Measurements from ENCODE around the gene RAD51B.
"Not testable (repeated sequence)": the region's sequence is repeated elsewhere in the genome, so short reads cannot be mapped to it uniquely, and the experiment has no call there.

RAD51B gene

DNA sequence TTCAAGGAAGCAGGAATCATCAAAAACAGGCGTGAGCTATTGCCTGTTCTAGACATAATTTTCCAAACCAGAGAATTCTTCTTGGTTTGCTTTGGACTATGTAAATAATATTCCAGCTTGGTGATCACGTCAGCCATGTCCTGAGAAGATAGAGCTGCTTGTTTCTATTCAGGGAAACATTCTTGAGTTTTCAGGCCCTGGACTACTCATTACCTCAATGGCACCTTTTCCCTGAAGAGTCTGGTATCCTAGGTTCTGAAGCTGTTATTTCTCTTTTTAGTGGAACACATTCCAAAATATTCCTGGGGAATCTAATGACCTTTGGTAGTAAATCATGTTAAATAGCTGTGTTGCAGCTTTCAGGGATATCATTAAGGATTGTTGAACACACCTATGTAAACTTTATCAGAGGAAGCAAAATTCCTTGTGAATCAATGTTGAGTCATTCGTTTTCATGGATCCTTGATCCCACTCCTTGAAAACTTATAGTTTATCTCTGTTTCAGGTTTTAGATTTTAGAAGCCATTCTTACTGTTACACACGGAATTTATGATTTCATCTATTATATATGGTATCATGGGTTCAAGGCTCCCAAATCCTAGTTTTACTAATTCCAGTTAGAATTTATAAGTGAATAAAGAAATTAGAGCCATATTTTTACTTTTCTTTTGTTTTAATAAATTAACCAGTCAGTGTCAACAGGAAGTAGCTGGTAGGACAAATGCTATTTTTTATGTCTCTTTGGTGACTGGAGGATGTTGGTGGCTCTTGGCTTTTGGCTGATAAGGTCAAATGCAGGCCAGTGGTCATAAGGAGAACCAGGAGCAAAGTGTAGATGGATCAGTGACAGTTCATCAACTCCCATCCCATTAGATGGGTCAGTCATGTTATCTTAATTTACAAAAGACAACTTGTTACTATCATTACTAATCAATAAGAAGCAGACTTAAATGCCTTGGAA lies 593.2 kb downstream of the RAD51B start:
- DNase-seq (ENCODE audit: low read depth), result no peak

DNA sequence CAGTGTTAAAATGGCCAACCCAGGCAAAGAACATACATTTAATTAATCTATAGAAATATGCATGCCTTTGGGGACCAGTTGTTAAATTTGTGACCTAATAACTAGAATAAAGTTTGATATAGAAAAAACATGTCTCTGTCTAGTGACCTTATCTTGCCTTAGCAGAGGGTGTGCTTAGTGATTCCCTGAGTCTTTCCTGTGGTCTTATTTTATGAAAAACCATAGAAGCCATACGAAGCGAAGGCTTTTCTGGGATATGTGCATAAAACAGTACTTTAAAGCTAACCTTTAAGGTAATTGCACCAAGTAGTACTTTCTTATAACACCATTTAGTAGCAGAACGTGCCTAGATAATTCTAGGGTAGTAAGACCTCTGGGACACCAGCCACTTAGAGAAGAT lies 593.9 kb downstream of the RAD51B start:
- no peak for DNase-seq (ENCODE audit: low read depth)

DNA sequence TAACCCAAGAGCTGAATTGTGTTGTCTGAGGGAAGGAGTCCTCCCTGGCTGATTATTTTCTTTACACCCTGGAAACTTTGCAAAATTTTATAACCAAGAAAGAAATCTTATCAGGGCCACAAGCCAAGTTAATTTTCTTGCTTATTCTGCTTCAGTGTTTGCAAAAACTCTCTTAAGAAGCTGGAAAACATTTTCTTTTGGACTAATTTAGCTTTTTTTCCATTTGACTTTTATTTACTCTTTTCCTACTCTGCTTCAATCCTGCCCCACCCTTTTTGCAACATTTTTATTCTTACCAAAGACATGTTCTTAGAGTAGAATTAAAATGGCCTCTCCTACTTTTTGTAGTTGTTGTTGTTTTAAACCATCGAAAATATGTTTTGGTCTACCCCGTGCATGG lies 594.5 kb downstream of the RAD51B start:
- DNase-seq (ENCODE audit: low read depth), result no peak

DNA sequence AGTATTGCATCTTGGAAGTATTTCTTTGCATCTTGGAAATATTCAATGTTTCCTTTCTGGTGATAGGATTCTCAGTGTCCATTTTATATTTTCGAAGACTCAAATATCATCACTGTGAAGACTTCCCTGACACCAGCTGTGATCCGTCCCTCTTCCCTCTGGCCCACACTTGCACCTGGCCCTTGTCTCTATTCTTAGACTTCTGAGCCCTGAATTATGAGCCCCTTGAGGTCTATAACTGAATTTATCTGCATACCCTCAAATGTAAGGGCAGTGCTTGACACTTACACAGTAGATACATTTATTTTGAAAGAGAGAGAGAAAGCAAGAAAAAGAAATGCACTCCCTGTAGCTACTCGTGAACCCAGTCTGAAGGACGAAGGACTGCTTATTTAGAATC lies 596.6 kb downstream of the RAD51B start:
- no peak for DNase-seq (ENCODE audit: low read depth)

DNA sequence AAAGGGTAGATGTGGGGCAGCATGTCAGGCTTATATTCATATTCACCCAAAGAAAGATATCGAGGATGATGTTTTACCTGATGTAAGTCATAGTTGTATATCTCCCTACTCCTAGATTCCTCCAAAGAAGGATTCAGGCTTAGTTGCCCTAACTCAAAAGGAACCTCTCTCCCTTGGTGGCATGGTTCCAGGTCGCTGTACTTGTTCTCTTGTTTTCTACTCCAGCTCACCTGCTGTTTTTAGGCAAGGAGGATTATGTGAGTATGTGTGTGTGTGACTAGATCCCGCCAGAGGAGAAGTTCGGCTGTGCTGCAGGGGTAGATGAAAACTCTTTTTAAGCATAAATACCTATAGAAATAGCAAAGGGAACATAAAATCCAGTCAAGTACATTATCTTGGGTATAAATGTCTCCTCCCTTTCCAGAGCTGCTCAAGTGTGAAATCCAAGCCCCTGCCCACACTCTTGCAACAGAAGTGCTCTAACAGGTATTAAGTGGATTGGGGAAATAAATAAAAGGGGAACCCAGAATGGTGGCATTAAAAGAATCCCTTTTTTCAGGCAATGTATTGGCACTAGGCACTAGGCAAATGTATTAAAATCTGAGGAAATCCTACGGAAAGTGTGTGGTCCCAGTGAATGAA lies 597.6 kb downstream of the RAD51B start:
- DNase-seq (ENCODE audit: low read depth), result no peak

DNA sequence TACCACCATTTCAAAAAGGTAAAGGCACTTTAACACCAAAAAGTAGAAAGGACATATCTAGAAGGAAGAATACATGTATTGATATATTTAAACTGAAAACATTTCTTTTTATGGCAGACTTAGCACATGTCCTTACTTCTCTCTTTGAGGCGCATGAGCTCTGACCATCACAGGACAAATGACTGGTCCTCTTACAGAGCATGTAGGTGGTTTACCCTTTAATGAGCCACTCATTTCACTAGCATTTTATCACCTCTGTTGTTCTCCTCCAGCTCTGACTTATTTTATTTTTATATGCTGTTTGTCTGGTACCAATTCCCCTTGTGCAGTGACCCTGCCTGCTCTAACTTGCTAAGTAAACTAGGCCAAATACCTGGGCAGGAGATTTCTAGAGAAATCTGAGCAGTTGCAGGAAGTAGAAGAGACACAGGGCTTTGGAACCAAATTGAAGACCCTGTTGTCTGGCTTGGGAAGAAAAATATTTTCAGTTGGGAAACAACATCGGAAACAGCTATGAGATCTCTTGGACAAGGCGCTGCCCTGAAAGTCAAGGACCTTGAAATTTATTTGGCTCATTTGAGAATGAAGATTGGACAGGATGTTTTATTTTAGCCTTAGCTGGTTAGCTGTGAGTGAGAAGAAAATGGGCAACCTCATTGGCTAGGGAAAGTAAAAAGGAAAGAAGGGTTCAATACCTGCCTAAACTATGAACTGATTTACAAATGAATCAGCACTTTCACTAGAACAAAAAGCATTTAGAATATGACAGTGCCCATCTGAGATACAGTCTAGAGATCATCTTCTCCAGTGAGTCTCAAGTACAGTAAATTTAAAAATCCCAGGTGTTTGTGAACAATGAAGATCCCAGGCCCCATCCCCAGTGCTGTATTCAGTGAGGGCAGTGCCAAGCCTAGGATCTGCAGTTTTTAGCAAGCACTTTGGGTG lies 598.9 kb downstream of the RAD51B start:
- no peak for DNase-seq (ENCODE audit: low read depth)

DNA sequence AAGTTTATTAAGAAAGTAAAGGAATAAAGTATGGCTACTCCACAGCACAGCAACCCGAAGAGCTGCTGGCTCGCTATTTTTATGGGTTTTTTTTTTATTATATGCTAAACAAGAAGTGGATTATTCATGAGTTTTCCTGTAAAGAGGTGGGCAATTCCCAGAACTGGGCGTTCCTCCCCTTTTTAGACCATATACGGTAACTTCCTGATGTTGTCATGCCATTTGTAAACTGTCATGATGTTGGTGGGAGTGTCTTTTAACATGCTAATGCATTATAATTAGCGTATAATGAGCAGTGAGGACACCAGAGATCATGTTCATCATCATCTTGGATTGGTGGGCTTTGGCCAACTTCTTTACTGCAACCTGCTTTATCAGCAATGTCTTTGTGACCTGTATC lies 600.8 kb downstream of the RAD51B start:
- DNase-seq (ENCODE audit: low read depth), result no peak

DNA sequence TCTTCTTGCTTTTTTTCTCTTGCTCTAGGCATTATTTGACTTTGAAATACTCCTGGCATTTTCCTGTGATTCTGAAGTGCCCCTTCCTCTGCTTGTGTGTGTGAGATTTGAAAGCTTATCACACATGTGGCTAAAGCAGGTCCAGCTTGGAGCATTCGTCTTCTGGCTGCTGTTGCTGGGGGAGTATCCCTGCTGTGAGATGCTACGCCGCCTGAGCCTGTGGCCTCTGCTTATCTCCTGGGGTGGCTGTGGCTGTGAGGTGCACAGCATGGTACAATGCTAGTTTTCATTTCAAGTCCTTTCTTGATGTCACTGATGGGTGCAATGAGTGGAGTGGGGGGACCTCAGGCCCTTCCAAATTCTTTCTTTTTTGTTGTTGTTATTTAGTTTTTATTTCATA lies 601.5 kb downstream of the RAD51B start:
- no peak for DNase-seq (ENCODE audit: low read depth)

DNA sequence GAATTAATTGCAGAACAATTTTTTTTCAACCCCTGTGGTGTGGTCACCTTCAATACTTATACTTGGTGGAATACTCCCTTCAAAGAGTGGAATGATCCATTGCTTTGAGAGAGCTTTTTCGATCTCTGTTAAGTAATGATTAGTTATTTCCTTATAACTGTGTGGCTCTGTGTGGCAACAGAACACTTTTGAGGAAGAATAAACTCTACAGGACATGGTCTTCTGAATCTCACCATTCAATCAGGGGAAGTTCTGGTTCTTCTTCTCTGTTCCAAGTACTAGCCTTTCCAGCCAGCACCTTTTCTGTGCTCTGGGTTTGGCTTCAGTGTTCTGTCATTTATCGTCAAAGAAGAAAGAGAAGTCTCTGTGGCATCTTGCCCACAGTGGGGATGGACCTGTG lies 604.1 kb downstream of the RAD51B start:
- no peak for DNase-seq (ENCODE audit: low read depth)

DNA sequence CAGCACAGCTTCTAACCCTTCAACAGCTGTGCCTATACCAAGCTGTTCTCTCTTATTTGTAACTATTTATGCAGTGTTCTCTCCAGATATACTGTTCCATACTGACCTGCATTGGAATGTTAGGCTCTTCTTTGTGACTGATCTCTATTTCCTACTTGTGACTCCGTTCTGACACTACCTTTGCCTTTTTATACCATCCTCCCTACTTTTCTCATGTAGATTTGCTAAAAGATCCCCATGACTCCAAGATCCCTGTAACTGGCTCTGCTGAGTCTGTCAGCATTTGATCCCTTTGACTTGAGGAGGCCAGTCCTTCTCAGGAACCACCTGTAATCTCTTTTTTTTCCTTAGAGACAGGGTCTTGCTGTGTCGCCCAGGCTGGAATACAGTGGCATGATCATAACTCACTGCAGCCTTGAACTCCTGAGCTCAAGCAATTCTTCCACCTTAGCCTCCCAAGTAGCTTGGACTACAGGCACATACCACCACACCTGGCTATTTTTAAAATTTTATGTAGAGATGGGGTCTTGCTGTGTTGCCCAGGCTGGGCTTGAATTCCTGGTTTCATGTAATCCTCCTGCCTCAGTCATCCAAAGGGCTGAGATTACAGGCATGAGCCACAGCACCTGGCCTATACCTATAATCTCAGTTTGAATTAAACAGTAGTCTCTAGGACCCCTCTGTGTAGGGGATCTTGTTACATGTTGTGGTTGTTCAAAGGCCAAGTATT lies 605.0 kb downstream of the RAD51B start:
- DNase-seq (ENCODE audit: low read depth), result no peak

DNA sequence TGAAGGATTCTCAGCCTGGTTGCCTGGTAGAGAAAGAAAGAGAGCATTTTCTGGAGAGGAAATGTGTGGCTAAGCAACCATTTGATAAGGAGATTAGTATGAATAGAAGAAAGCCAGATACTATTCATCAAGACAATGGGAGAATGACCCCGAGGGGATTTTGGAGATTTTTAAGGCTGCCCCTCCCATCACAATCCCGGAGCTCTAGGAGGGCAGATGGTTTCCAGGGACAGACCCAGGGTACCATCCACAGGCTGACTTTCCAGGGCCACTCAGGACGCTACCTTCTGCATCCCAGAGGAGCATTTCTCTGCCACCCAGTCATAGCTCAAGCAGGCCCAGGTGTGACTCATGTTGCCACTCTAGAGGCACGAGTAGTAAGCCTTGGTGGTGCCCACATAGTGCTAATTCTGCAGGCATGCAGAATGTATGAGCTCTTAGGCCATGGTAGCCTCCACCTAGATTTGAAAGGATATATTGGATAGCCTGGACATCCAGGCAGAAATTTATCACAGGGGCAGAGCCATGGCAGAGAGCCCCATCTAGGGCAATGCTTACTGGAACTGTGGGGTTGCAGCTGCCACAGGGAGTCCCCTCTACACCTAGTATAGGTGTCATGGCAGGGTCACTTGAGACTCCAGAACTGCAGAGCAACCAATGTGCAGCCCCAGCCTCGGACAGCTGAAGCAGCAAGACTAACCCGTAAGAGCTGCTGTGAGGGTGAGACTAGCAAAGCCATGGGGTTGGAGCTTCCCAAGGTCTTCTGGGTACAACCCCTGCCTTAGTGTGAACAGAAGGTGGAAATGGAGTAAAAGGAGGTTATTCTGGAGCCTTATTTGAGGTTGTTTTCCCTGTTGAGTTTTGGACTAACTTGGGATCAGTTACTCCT lies 607.3 kb downstream of the RAD51B start:
- no peak for DNase-seq (ENCODE audit: low read depth)

DNA sequence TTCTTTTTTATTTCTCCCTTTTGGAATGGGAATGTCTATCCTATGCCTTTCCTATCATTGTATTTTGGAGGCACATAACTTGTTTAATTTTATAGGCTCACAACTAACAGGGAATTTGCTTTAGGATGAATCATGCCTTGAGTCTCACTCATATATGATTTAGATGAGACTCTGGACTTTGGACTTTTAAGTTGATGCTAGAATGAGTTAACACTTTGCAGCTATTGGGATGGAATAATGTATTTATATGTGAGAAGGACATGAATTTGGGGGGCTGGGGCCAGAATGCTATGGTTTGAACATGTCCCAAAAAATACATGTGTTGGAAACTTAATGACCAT lies 607.9 kb downstream of the RAD51B start:
- no peak for DNase-seq (ENCODE audit: low read depth)

DNA sequence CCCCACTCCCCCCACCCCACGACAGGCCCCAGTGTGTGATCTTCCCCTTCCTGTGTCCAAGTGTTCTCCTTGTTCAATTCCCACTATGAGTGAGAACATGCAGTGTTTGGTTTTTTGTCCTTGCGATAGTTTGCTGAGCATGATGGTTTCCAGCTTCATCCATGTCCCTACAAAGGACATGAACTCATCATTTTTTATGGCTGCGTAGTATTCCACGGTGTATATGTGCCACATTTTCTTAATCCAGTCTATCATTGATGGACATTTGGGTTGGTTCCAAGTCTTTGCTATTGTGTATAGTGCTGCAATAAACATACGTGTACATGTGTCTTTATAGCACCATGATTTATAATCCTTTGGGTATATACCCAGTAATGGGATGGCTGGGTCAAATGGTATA lies 609.3 kb downstream of the RAD51B start:
- not testable (repeated sequence) for DNase-seq (ENCODE audit: low read depth)

DNA sequence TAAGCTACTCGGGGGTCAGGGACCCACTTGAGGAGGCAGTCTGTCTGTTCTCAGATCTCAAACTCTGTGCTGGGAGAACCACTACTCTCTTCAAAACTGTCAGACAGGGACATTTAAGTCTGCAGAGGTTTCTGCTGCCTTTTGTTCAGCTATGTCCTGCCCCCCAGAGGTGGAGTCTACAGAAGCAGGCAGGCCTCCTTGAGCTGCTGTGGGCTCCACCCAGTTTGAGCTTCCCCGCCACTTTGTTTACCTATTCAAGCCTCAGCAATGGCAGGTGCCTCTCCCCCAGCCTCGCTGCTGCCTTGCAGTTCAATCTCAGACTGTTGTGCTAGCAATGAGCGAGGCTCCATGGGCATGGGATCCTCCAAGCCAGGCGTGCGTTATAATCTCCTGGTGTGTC lies 614.6 kb downstream of the RAD51B start:
- DNase-seq (ENCODE audit: low read depth), result not testable (repeated sequence)

DNA sequence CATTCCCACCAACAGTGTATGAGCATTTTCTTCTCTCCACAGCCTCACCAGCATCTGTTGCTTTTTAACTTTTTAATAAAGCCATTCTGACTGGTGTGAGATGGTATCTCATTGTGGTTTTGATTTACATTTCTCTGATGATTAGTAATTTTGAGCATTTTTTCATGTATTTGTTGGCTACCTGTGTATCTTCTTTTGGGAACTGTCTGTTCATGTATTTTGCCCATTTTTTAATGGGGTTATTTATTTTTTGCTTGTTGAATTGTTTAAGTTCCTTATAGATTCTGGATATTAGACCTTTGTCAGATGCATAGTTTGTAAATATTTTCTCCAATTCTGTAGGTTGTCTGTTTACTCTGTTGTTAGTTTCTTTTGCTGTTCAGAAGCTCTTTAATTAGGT lies 616.1 kb downstream of the RAD51B start:
- not testable (repeated sequence) for DNase-seq (ENCODE audit: low read depth)

DNA sequence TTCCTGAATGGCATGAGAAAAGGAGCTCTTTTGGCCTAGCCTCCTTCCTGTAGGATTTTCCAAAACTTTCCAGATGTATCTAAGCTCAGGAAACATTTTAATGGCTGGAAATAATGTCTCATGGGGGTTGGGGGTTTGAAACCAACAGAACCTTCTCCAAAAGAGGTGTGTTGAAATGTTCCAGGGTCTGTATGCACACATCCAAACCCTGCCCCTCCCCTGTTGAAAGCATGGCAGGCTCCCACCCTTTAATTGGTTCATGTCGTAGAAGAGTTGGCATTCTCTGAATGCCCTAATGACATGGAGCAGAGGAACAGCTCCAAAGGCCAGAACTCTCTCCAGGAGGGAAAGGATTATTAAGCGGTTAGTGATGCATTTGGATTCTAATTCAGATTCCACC lies 620.1 kb downstream of the RAD51B start:
- DNase-seq (ENCODE audit: low read depth), result no peak

DNA sequence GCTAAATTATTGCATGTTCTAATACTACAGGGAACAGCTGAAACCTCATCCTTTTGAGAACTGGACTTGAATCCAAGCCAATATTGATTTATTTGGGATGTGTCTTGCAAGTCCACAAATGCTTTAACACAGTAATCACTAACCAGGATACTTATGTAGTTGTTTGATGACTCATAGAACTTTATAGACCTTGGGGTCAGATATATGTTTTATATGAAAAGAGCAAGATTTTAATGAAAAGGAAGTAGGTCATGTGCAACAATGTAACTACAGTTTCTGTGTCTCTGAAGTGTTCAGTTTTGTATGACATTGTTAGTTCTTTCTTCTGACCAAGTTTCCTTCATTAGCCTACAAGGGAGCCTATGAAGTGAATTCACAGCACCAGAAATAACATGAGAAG lies 621.2 kb downstream of the RAD51B start:
- DNase-seq (ENCODE audit: low read depth), result no peak

DNA sequence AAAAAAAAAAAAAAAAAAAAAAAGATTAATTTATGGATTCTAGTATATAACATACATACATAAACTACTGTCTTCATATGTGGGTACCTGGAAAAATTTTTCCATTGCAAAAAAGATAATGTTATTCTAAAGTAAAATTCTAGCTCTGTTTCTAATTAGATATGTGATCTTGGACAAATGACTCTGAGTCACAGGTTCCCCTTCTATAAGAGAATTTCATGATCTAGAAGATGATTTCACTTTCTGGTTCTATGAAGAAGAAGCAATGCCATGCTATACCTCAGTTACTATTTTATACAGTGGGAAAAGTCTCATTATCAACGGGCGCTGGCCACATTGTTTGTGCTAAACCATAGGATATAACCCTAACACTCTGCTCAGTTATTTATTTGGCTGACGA lies 622.0 kb downstream of the RAD51B start:
- no peak for DNase-seq (ENCODE audit: low read depth)

DNA sequence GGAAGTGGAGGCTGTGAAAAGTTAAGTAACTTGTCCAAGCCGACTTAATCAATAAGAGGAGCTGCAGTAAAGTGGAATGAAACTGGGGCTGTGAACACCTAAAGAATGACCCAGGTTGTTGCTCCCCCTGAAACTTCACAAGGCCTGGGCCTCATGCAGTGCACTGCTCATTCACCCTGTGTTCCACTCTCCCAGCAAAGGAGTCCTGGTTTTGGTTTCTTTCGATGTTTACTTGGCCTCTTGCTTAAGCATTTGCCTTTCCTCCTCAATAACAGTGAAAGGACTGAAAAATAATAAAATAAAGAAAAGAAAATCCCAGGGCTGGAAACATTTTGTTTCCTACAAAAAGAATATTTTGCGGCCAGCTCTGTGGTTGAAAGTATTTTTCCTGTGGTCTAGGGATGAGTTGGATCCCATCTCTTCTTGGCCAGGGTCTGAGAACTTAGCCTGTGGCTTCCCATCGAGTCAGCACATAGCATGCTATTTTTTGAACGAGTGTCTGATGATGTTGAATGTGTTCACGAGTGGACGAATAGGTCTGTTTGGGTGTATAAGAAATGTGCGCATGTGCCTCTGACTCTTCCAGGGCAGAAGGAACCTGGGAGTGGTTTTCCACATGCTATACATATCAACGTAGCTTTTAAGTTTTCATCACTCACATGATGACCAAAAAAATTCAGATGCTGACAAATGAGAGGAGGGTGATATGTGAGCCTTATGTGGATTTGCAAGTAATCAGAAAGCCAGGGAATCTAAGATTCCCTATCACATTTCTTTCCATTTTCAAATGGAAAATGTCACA lies 623.5 kb downstream of the RAD51B start:
- DNase-seq (ENCODE audit: low read depth), result no peak
